B cell (primary cell): Measurements from ENCODE around the gene CYP4F11. TPM values are rescaled to one million over a fixed set of nuclear protein-coding genes. Genes with fewer than 3 reads are reported as not detected.

Experiments
- ATAC-seq: fragments of 200-7000 bp; cut with Tn5 transposase; one replicate; pipeline ENCODE4 v1.10.0; 2021; ENCODE audit warnings: low read depth, mild to moderate bottlenecking, moderate number of reproducible peaks, moderate library complexity
- CTCF ChIA-PET: fragments of 350-600 bp; sonication (Branson Sonifier 250); formaldehyde crosslinking; loops from one replicate; lab custom pipeline; 2021; ENCODE audit warnings: antibody characterized with exemption, inconsistent platforms; lab: Charles Lee
- POLR2A ChIA-PET: fragments of 350-600 bp; sonication (Branson Sonifier 250); formaldehyde crosslinking; loops from one replicate; lab custom pipeline; 2021; ENCODE audit warnings: antibody characterized with exemption; lab: Charles Lee
- DNase-seq: peaks from one replicate; pipeline ENCODE4 v3.0.0; 2013
- H2AFZ ChIP-seq: 2 replicates; pipeline ENCODE4 v1.6.1; 2012; ENCODE audit warnings: mild to moderate bottlenecking, low read depth, low read length; ENCODE audit not compliant: insufficient read depth, poor library complexity, severe bottlenecking
- H3K27ac ChIP-seq, 2 donors: 1 replicate in 1 of 2; 2 replicates in 1 of 2; pipeline ENCODE4 v1.5.1; 2012 to 2013; ENCODE audit warnings: low read length in 2 of 2, mild to moderate bottlenecking in 2 of 2, moderate library complexity in 1 of 2
- H3K27me3 ChIP-seq, 4 experiments: fragments of 200-600 bp in 1 of 4; sonication (generic) in 1 of 4; replicated peaks in 1 of 4; 1 replicate in 2 of 4; 2 replicates in 2 of 4; pipeline versions ENCODE4 v1.6.1 to v1.7.0; 2013 to 2016; ENCODE audit warnings: low read length in 3 of 4, mild to moderate bottlenecking in 2 of 4, mixed read lengths in 1 of 4, moderate library complexity in 1 of 4; ENCODE audit not compliant: insufficient read depth in 4 of 4, control insufficient read depth in 3 of 4; ENCODE audit errors: control extremely low read depth in 1 of 4
- H3K36me3 ChIP-seq, 2 experiments: replicated peaks in 1 of 2; 1 replicate in 1 of 2; 2 replicates in 1 of 2; pipeline versions ENCODE4 v1.6.1 to v1.7.1; 2013; ENCODE audit warnings: low read length in 1 of 2; ENCODE audit not compliant: insufficient read depth in 2 of 2, control insufficient read depth in 1 of 2; ENCODE audit errors: control extremely low read depth in 1 of 2, extremely low read depth in 1 of 2
- H3K4me1 ChIP-seq, 2 donors: fragments of 200-600 bp in 1 of 2; sonication (generic) in 1 of 2; 1 replicate in 1 of 2; 2 replicates in 1 of 2; pipeline versions ENCODE4 v1.5.1 to v1.6.1; 2013 to 2017; ENCODE audit warnings: low read length in 2 of 2; ENCODE audit not compliant: control insufficient read depth in 2 of 2, insufficient read depth in 2 of 2
- H3K4me2 ChIP-seq: replicated peaks from 2 replicates; pipeline ENCODE3; 2012; ENCODE audit warnings: mild to moderate bottlenecking, low read depth, low read length; ENCODE audit not compliant: poor library complexity, severe bottlenecking
- H3K4me3 ChIP-seq, 5 experiments: fragments of 200-600 bp in 1 of 5; sonication (generic) in 1 of 5; 1 replicate in 3 of 5; 2 replicates in 2 of 5; pipeline versions ENCODE4 v1.5.1 to v1.7.0; 2011 to 2016; ENCODE audit warnings: low read length in 4 of 5, mild to moderate bottlenecking in 4 of 5, low read depth in 2 of 5, control low read depth in 1 of 5, moderate library complexity in 1 of 5; ENCODE audit not compliant: insufficient read depth in 1 of 5; ENCODE audit errors: control extremely low read depth in 1 of 5, extremely low read depth in 1 of 5
- H3K79me2 ChIP-seq: fragments of 200-600 bp; sonication (generic); one replicate; pipeline ENCODE4 v1.6.0; 2016; ENCODE audit warnings: low read length; ENCODE audit not compliant: control insufficient read depth, insufficient read depth
- H3K9ac ChIP-seq: fragments of 200-600 bp; sonication (generic); 2 replicates; pipeline ENCODE4 v1.6.1; 2017; ENCODE audit warnings: mild to moderate bottlenecking, low read length, moderate library complexity
- H3K9me3 ChIP-seq, 3 donors: one replicate each; pipeline versions ENCODE4 v1.6.1 to v1.7.1; 2013; ENCODE audit warnings: low read length in 2 of 3; ENCODE audit not compliant: control insufficient read depth in 2 of 3, insufficient read depth in 1 of 3; ENCODE audit errors: control extremely low read depth in 1 of 3
- H4K20me1 ChIP-seq: 2 replicates; pipeline ENCODE4 v1.6.0; 2012; ENCODE audit warnings: mild to moderate bottlenecking, low read length; ENCODE audit not compliant: insufficient read depth, control insufficient read depth, poor library complexity, severe bottlenecking
- H3K27ac Mint-ChIP-seq: one replicate; pipeline ENCODE4 v1.8.0; 2021; ENCODE audit warnings: mixed read lengths
- H3K27me3 Mint-ChIP-seq: one replicate; pipeline ENCODE4 v1.8.0; 2021; ENCODE audit warnings: mixed read lengths
- H3K4me1 Mint-ChIP-seq: one replicate; pipeline ENCODE4 v1.8.0; 2021; ENCODE audit warnings: mixed read lengths
- H3K4me3 Mint-ChIP-seq: one replicate; pipeline ENCODE4 v1.8.0; 2021; ENCODE audit warnings: mixed read lengths
- H3K9me3 Mint-ChIP-seq: one replicate; pipeline ENCODE4 v1.8.0; 2022; ENCODE audit warnings: mixed read lengths; ENCODE audit not compliant: insufficient read depth
- EZH2 ChIP-seq: IDR thresholded peaks from 2 replicates; pipeline ENCODE4 v1.6.1; 2012; ENCODE audit warnings: borderline replicate concordance, low read depth, mild to moderate bottlenecking, moderate library complexity, low read length; ENCODE audit not compliant: insufficient read depth, poor library complexity, severe bottlenecking
- WGBS: methylation state at CpG from one replicate; pipeline ENCODE4 v1.1.5; 2013; ENCODE audit warnings: missing lambda C conversion rate; ENCODE audit not compliant: insufficient coverage; 5-methylcytosine and 5-hydroxymethylcytosine counted together
- intact Hi-C: fragments of 100-400 bp; cut with micrococcal nuclease; formaldehyde crosslinking; loops from one replicate; pipeline ENCODE4 v1.10.0; 2022
- polyA plus RNA-seq: library from polyadenylated mRNA; depleted of rRNA; stranded (reverse); fragments of >200 nt; gene quantifications from 2 replicates; pipeline ENCODE4 v1.2.3, GENCODE V29; 2012
- total RNA-seq, 2 donors: library from RNA; stranded (reverse); fragments of 120-200 nt in 1 of 2; gene quantifications; 1 replicate in 1 of 2; 2 replicates in 1 of 2; pipeline versions ENCODE4 v1.2.3 to v1.2.4, GENCODE V29; 2013 to 2022
- TF ChIP-seq, protein P1 (sequence below): fragments of 200-600 bp; IDR thresholded peaks from one replicate; pipeline ENCODE4 v1.8.0; 2022; ENCODE audit warnings: antibody characterized with exemption, mild to moderate bottlenecking

The CYP4F11 gene
- total and polyA plus RNA-seq, 2 donors (not counting 1 experiment from before 2014, with no cell fraction given) = not detected

DNA sequence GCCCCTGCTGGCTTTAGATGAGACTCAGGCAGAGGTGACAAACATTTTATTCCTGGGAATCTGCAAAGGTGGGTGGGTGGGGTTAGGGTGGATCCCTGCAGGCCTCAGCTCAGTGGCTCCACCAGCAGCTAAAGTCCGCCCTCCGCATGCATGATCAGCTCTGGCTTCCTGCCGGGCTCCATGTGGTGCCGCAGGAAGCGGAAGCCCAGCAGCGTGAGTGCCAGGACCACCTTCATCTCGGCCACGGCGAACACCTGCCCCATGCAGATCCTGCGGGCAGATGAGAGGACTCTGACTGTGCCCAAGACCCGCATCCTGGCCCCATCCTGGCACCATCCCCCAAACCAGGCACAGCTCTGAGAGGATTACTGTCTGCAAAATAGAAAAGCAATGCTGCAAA lies 62.8 kb downstream of the CYP4F11 start:
- CTCF ChIA-PET = no interaction called here
- Histone ChIP-seq H2AFZ (peak overlapping the region; percentile 60), H3K36me3 (no peaks in the 10 kb centered on the region), H3K79me2 (no peaks in the 10 kb centered on the region), H3K27me3 (peaks cover 0 to 9% (median 0%) of the 10 kb centered on the region in 4 experiments), H4K20me1 (no peaks in the 10 kb centered on the region), H3K9ac (no peak overlapping the region), H3K4me2 (peak overlapping the region; percentile 70), H3K27ac (no peak overlapping the region), H3K9me3 (peaks cover 2 to 12% (median 6%) of the 10 kb centered on the region in 3 donors), H3K4me1 (peaks cover 10 to 11% of the 10 kb centered on the region in 2 donors), H3K4me3 (peak overlapping the region in 2 of 5 experiments; percentile 31 to 35)
- DNase-seq (no peak), ATAC-seq (no peak)
- H3K27ac Mint-ChIP-seq = no peak overlapping the region
- H3K4me3 Mint-ChIP-seq = peak overlapping the region; percentile 74
- POLR2A ChIA-PET = no interaction called here
- intact Hi-C loops = no loop called here
- WGBS = 6% methylated on average over 11 of the region's 11 CpGs
- TF ChIP-seq EZH2 = no peak
- TF ChIP-seq, protein P1, sequence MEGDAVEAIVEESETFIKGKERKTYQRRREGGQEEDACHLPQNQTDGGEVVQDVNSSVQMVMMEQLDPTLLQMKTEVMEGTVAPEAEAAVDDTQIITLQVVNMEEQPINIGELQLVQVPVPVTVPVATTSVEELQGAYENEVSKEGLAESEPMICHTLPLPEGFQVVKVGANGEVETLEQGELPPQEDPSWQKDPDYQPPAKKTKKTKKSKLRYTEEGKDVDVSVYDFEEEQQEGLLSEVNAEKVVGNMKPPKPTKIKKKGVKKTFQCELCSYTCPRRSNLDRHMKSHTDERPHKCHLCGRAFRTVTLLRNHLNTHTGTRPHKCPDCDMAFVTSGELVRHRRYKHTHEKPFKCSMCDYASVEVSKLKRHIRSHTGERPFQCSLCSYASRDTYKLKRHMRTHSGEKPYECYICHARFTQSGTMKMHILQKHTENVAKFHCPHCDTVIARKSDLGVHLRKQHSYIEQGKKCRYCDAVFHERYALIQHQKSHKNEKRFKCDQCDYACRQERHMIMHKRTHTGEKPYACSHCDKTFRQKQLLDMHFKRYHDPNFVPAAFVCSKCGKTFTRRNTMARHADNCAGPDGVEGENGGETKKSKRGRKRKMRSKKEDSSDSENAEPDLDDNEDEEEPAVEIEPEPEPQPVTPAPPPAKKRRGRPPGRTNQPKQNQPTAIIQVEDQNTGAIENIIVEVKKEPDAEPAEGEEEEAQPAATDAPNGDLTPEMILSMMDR = no peak
- peaks cover 32% of the 10 kb centered on the region for H3K27me3 Mint-ChIP-seq
- peaks cover 3% of the 10 kb centered on the region for H3K9me3 Mint-ChIP-seq
- H3K4me1 Mint-ChIP-seq = peaks cover 17% of the 10 kb centered on the region

DNA sequence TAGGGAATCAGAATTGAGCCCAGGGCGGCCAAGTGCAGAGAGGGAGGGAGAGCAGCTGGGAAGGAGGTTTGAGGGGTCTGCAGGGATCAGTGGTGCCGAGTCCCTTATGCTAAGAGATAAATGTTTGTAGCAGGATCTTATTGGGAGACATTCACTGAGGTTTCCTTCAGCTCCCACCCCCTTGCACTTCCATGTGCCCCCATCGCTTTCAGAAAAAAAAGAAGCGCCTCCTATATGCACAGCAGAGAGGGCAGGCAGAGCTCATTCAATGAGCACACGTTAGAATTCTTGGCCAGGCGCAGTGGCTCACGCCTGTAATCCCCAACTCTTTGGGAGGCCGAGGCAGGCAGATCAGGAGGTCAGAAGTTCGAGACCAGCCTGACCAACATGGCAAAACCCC lies 64.5 kb downstream of the CYP4F11 start:
- Histone ChIP-seq H3K4me1 (peaks cover 6 to 9% of the 10 kb centered on the region in 2 donors), H3K4me3 (no peak overlapping the region), H2AFZ (no peak overlapping the region), H3K9me3 (peaks cover 0 to 12% (median 4%) of the 10 kb centered on the region in 3 donors), H3K79me2 (no peaks in the 10 kb centered on the region), H3K27me3 (peaks cover 0 to 7% (median 0%) of the 10 kb centered on the region in 4 experiments), H3K36me3 (no peaks in the 10 kb centered on the region), H3K4me2 (no peak overlapping the region), H4K20me1 (no peaks in the 10 kb centered on the region), H3K27ac (no peak overlapping the region), H3K9ac (no peak overlapping the region)
- CTCF ChIA-PET = interaction anchor here (0.8 to 1.3 kb wide), 3 partner anchors 20 to 1021 kb away, joined by 3 to 4 read pairs (median 3); partner anchors contain the start of gene OR7A10
- WGBS = 77% methylated on average over 7 of the region's 9 CpGs
- DNase-seq = no peak
- no peak overlapping the region for H3K27ac Mint-ChIP-seq
- no peak for TF ChIP-seq EZH2
- TF ChIP-seq, protein P1 = no peak
- no peak overlapping the region for H3K4me3 Mint-ChIP-seq
- peaks cover 14% of the 10 kb centered on the region for H3K4me1 Mint-ChIP-seq
- intact Hi-C loops = no loop called here
- H3K9me3 Mint-ChIP-seq = peaks cover 3% of the 10 kb centered on the region
- H3K27me3 Mint-ChIP-seq = peaks cover 24% of the 10 kb centered on the region
- POLR2A ChIA-PET = no interaction called here
- no peak for ATAC-seq
